ENCODE measurements around the gene FBXO46. TPM values are rescaled to one million over a fixed set of nuclear protein-coding genes. Genes with fewer than 3 reads are reported as not detected.

FBXO46 gene
- total and polyA plus RNA-seq, 2 donors (not counting 1 experiment from before 2014, with no cell fraction given), result 19.9 to 44.5 TPM

DNA sequence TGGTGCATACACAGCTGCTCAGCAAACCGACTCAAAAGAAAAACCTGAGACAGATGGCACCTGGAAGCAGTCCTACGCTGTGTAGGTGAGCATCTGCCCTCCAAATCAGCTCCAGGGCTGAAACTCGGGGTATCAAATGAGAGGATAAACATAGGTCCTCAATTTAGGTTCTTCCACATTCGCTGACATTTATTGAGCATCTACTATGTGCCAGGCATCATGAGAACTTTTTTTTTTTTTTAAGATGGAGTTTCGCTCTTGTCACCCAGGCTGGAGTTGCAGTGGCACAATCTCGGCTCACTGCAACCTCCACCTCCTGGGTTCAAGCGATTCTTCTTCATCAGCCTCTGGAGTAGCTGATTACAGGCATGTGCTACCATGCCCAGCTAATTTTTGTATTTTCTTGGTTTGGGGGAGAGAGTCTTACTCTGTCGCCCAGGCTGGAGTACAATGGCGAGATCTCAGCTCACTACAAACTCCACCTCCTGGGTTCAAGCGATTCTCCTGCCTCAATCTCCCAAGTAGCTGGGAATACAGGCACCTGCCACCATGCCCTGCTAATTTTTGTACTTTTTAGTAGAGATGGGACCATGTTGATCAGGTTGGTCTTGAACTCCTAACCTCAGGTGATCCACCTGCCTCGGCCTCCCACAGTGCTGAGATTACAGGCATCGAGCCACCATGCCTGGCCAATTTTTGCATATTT lies 24.8 kb downstream of the FBXO46 start:
- Histone ChIP-seq H3K27me3 (replicated peaks in 1 of 4; ENCODE audit: control extremely low read depth in 1 of 4, control insufficient read depth in 3 of 4, insufficient read depth in 4 of 4, low read length in 3 of 4) (no peaks in the 10 kb centered on the region), H3K27ac (ENCODE audit: low read length in 2 of 2) (peak overlapping the region; percentile 63 to 78), H3K4me2 (replicated peaks; ENCODE audit: low read depth, low read length, poor library complexity, severe bottlenecking) (peak overlapping the region; percentile 55), H4K20me1 (ENCODE audit: control insufficient read depth, insufficient read depth, low read length, poor library complexity, severe bottlenecking) (no peaks in the 10 kb centered on the region), H3K4me1 (ENCODE audit: control insufficient read depth in 2 of 2, insufficient read depth in 2 of 2, low read length in 2 of 2) (peaks cover 14 to 23% of the 10 kb centered on the region in 2 donors), H3K36me3 (replicated peaks in 1 of 2; ENCODE audit: control extremely low read depth in 1 of 2, control insufficient read depth in 1 of 2, extremely low read depth in 1 of 2, insufficient read depth in 2 of 2, low read length in 1 of 2) (peaks cover 0 to 12% of the 10 kb centered on the region in 2 experiments), H3K4me3 (ENCODE audit: control extremely low read depth in 1 of 5, extremely low read depth in 1 of 5, insufficient read depth in 1 of 5, low read depth in 2 of 5, low read length in 4 of 5) (no peak overlapping the region), H3K9me3 (ENCODE audit: control extremely low read depth in 1 of 3, control insufficient read depth in 2 of 3, insufficient read depth in 1 of 3, low read length in 2 of 3) (no peaks in the 10 kb centered on the region), H3K9ac (ENCODE audit: low read length) (no peak overlapping the region), H2AFZ (ENCODE audit: insufficient read depth, low read depth, low read length, poor library complexity, severe bottlenecking) (no peak overlapping the region), H3K79me2 (ENCODE audit: control insufficient read depth, insufficient read depth, low read length) (peaks cover 25% of the 10 kb centered on the region)
- ATAC-seq (ENCODE audit: low read depth) (no peak), DNase-seq (no peak)
- peaks cover 32% of the 10 kb centered on the region for H3K4me1 Mint-ChIP-seq
- CTCF ChIA-PET, result interaction anchor here (0.7 to 1.7 kb wide), 3 partner anchors 12 to 24 kb away, joined by 3 to 5 read pairs (median 4); partner anchors contain the start of gene QPCTL
- WGBS (ENCODE audit: insufficient coverage), result 88% methylated on average over 8 of the region's 12 CpGs
- no peaks in the 10 kb centered on the region for H3K9me3 Mint-ChIP-seq (ENCODE audit: insufficient read depth)
- intact Hi-C loops (cut with micrococcal nuclease), result no loop called here
- H3K4me3 Mint-ChIP-seq, result peak overlapping the region; percentile 41
- H3K27ac Mint-ChIP-seq, result peak overlapping the region; percentile 86
- H3K27me3 Mint-ChIP-seq, result no peaks in the 10 kb centered on the region
- POLR2A ChIA-PET, result interaction anchor here (0.6 to 2.0 kb wide), 2 partner anchors 11 to 15 kb away, joined by 3 to 9 read pairs; no protein-coding TSS in a partner anchor
- TF ChIP-seq, protein P1, sequence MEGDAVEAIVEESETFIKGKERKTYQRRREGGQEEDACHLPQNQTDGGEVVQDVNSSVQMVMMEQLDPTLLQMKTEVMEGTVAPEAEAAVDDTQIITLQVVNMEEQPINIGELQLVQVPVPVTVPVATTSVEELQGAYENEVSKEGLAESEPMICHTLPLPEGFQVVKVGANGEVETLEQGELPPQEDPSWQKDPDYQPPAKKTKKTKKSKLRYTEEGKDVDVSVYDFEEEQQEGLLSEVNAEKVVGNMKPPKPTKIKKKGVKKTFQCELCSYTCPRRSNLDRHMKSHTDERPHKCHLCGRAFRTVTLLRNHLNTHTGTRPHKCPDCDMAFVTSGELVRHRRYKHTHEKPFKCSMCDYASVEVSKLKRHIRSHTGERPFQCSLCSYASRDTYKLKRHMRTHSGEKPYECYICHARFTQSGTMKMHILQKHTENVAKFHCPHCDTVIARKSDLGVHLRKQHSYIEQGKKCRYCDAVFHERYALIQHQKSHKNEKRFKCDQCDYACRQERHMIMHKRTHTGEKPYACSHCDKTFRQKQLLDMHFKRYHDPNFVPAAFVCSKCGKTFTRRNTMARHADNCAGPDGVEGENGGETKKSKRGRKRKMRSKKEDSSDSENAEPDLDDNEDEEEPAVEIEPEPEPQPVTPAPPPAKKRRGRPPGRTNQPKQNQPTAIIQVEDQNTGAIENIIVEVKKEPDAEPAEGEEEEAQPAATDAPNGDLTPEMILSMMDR (IDR thresholded peaks at IDR 0.05), result no peak
- TF ChIP-seq EZH2 (IDR thresholded peaks at IDR 0.05; ENCODE audit: borderline replicate concordance, insufficient read depth, low read depth, low read length, poor library complexity, severe bottlenecking), result no peak

DNA sequence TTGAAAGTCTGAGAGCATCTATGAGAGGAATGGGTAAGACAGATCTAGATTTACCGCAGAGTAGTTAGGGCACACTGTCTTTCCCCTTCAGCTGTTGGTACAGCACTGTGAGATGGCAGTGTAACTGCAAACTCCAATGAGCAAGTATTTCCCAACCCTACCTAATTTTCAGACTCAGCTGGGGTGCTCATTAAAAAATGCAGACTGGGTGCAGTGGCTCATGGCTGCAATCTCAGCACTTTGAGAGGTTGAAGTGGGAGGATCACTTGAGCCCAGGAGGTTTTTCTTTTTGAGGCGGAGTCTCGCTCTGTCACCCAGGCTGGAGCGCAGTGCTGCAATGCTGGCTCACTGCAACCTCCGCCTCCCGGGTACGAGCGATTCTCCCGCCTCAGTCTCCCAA lies 25.6 kb downstream of the FBXO46 start:
- H3K27ac ChIP-seq (ENCODE audit: low read length in 2 of 2), result no peak overlapping the region
- H3K9ac ChIP-seq (ENCODE audit: low read length), result no peak overlapping the region
- DNase-seq (no peak), ATAC-seq (ENCODE audit: low read depth) (no peak)
- peaks cover 17% of the 10 kb centered on the region for H3K79me2 ChIP-seq (ENCODE audit: control insufficient read depth, insufficient read depth, low read length)
- peaks cover 0 to 12% of the 10 kb centered on the region in 2 experiments for H3K36me3 ChIP-seq (replicated peaks in 1 of 2; ENCODE audit: control extremely low read depth in 1 of 2, control insufficient read depth in 1 of 2, extremely low read depth in 1 of 2, insufficient read depth in 2 of 2, low read length in 1 of 2)
- H3K4me3 ChIP-seq (ENCODE audit: control extremely low read depth in 1 of 5, extremely low read depth in 1 of 5, insufficient read depth in 1 of 5, low read depth in 2 of 5, low read length in 4 of 5), result no peak overlapping the region
- ChIA-PET POLR2A (interaction anchor here (2.0 kb wide), 1 partner anchor 12 kb away, joined by 9 read pairs; no protein-coding TSS in a partner anchor), CTCF (interaction anchor here (0.7 kb wide), 1 partner anchor 12 kb away, joined by 5 read pairs; the partner anchor contains the start of gene QPCTL)
- H3K4me2 ChIP-seq (replicated peaks; ENCODE audit: low read depth, low read length, poor library complexity, severe bottlenecking), result no peak overlapping the region
- no peaks in the 10 kb centered on the region for H3K27me3 Mint-ChIP-seq
- H2AFZ ChIP-seq (ENCODE audit: insufficient read depth, low read depth, low read length, poor library complexity, severe bottlenecking), result no peak overlapping the region
- WGBS (ENCODE audit: insufficient coverage), result over 99% methylated on average over 8 of the region's 9 CpGs
- H3K27me3 ChIP-seq (replicated peaks in 1 of 4; ENCODE audit: control extremely low read depth in 1 of 4, control insufficient read depth in 3 of 4, insufficient read depth in 4 of 4, low read length in 3 of 4), result no peaks in the 10 kb centered on the region
- H3K9me3 Mint-ChIP-seq (ENCODE audit: insufficient read depth), result no peaks in the 10 kb centered on the region
- H3K4me1 ChIP-seq (ENCODE audit: control insufficient read depth in 2 of 2, insufficient read depth in 2 of 2, low read length in 2 of 2), result peaks cover 14 to 23% of the 10 kb centered on the region in 2 donors
- intact Hi-C loops (cut with micrococcal nuclease), result no loop called here
- H3K27ac Mint-ChIP-seq, result no peak overlapping the region
- H3K4me3 Mint-ChIP-seq, result no peak overlapping the region
- H3K4me1 Mint-ChIP-seq, result peaks cover 28% of the 10 kb centered on the region
- H4K20me1 ChIP-seq (ENCODE audit: control insufficient read depth, insufficient read depth, low read length, poor library complexity, severe bottlenecking), result no peaks in the 10 kb centered on the region
- TF ChIP-seq, protein P1 (IDR thresholded peaks at IDR 0.05), result no peak
- TF ChIP-seq EZH2 (IDR thresholded peaks at IDR 0.05; ENCODE audit: borderline replicate concordance, insufficient read depth, low read depth, low read length, poor library complexity, severe bottlenecking), result no peak
- no peaks in the 10 kb centered on the region for H3K9me3 ChIP-seq (ENCODE audit: control extremely low read depth in 1 of 3, control insufficient read depth in 2 of 3, insufficient read depth in 1 of 3, low read length in 2 of 3)
